ENCODE measurements around the gene SPACA4.
A peak's percentile ranks its signal among the peaks of the same experiment; 100 is the strongest.

SPACA4 gene

GRCh38 chr19:48598996-48599700, 7.4 kb upstream of the SPACA4 start:
- FAIRE-seq, result no peak

- no peak for FAIRE-seq
Observed at GRCh38 chr19:48600679-48601417, 5.7 kb upstream of the SPACA4 start.

DNA sequence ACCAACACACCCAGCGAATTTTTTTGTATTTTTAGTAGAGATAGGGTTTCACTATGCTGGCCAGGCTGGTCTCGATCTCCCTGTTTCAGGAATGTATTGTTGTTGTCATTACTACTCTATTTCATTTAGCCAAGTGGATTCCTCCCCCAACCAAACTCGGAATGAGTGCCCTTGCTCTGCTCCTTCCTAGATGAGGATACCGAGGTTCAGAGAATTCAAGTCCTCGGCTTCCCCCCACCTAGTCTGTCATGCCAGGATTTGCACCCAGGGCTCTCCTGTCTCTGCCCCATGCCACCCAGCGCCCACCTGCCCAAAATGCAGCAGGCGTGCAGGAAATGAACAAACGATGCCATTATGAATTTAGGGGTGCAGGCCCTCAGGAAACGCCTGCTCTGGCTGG, 3.5 kb upstream of the SPACA4 start:
- FAIRE-seq, result no peak

DNA sequence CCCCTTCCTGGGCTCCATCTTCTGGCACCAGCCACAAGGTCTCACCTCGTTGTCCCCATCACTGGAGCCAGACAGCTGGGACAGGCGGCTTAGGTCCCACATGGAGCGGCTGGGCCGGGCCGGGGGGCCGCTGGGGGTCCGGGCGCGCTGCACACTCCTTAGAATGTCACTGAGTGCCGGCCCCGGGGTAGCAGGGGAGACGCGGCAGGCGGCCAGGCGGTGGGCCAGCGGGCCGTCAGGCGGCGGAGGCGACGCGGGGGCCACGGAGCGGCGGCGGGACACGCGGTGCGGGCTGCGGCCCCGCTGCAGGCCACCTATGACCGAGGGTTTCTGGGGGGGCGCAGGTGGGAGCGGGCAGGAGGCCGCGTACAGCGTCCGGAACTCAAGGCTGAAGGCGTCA, 3.1 kb upstream of the SPACA4 start:
- FAIRE-seq, result no peak

- FAIRE-seq, result no peak
Observed at GRCh38 chr19:48603850-48604249, 2.7 kb upstream of the SPACA4 start.

DNA sequence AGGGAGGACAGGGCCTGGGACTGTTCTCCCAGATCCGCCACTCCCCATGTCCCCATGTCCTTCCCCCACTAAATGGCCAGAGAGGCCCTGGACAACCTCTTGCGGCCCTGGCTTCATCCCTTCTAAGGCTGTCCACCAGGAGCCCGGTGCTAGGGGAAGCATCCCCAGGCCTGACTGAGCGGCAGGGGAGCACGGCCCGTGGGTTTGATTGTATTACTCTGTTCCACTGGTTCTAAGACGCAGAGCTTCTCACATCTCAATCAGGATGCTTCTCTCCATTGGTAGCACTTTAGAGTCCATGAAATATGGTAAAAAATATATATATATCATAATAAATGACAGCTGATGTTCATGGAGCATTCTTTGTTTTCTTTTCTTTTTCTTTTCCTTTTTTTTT, 815 bp downstream of the SPACA4 start:
- FAIRE-seq, result no peak

GRCh38 chr19:48608798-48609263, 2.3 kb downstream of the SPACA4 start:
- FAIRE-seq, result no peak

- no peak for FAIRE-seq
Observed at GRCh38 chr19:48609571-48610108, 3.1 kb downstream of the SPACA4 start.

DNA sequence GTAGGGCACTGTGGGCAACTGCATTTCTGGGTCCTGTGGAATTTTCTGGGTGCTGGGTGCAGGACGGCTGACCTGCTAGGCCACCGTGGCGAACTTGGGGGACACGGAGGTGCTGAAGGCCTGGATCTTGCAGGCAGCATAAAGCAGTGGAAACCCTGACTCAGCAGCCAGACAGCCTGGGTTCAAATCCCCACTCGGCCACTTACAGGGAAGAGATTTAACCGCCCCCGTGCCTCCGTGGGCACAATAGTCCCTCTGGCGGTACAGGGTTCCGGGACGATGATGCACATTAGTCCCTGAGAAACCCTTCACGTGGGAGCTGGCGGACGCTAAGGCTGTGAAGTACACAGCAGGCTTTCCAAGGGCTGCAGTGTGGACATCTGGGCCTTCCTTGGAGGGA, 5.3 kb downstream of the SPACA4 start:
- FAIRE-seq, result no peak

GRCh38 chr19:48613024-48613851, 6.7 kb downstream of the SPACA4 start:
- no peak for FAIRE-seq

GRCh38 chr19:48613852-48614435, 7.4 kb downstream of the SPACA4 start:
- no peak for FAIRE-seq

- FAIRE-seq, result no peak
Observed at GRCh38 chr19:48614436-48615230, 8.1 kb downstream of the SPACA4 start, which contains the start of gene FAM83E. Gene FAM83E (minus strand): TSS chr19:48615076. CDS start chr19:48613372, 1,704 bp downstream.

DNA sequence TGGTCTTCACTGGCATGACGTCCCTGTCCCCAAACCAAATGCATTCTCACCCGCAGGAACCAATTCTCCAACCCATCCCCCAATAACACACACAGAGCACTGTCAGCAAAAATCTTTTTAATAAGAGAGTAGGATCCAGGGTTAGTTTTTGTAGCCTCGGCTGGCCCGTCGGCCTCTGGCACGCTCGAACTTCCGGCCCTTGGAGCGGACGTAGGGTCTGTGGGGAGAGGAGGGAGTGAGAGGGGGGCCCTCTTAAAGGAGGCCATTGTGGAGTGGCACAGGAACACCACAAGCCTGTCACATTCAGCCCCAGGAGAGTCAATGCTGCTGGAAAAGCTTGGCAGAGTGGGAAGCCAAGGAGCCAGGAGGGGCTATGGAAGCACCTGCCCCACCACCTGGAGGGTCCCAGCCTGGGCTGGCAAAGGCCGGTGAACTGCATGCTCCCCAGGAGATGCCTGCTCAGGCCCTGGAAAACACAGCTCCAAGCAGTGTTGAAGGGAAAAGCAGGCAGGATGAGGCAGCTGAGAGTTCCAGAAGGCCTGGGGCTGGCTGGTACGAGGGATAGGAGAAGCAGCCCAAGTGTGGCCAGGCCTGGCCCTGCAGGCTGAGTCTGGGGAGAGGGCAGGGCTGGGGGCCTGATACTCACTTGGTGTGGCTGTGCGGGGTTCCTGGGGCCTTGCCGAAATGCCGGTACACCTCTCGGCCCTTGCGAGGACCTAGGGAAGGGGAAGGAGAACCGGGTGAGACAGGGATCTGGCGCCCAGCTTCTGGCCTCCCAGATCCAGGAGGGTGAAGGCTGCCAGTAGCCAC, 8.9 kb downstream of the SPACA4 start:
- FAIRE-seq, result no peak

- no peak for FAIRE-seq
Observed at GRCh38 chr19:48616041-48616436, 9.5 kb downstream of the SPACA4 start.

GRCh38 chr19:48616491-48617056, 10.0 kb downstream of the SPACA4 start:
- no peak for FAIRE-seq

GRCh38 chr19:48617146-48617937, 10.8 kb downstream of the SPACA4 start:
- no peak for FAIRE-seq

DNA sequence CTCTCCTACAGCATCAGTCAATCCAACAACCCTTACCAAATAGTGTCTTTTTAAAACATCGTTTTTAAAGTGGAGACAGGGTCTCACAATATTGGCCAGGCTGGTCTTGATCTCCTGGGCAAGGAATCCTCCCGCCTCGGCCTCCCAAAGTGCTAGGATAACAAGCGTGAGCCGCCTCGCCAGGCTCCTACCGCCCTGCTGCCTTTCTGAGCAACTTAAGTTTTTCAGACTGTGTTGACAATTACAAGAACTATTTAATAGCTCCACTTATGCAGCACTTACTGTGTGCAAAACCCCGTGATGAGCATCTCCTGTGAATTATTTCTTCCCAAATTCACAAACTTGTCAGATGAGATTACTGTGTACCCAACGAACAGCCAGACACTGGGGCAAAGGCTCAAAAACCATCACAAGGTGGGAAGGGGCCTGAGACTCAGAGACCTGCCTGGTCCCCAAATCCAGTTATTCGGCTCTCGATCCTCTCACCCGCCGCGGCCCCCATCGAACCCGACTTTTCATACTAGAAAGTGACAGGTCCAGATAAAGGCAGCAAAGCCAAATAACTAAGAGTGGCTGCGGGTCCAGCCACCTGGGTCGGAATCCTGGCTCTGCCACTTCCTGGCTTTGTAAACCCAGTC, 11.9 kb downstream of the SPACA4 start:
- no peak for FAIRE-seq

DNA sequence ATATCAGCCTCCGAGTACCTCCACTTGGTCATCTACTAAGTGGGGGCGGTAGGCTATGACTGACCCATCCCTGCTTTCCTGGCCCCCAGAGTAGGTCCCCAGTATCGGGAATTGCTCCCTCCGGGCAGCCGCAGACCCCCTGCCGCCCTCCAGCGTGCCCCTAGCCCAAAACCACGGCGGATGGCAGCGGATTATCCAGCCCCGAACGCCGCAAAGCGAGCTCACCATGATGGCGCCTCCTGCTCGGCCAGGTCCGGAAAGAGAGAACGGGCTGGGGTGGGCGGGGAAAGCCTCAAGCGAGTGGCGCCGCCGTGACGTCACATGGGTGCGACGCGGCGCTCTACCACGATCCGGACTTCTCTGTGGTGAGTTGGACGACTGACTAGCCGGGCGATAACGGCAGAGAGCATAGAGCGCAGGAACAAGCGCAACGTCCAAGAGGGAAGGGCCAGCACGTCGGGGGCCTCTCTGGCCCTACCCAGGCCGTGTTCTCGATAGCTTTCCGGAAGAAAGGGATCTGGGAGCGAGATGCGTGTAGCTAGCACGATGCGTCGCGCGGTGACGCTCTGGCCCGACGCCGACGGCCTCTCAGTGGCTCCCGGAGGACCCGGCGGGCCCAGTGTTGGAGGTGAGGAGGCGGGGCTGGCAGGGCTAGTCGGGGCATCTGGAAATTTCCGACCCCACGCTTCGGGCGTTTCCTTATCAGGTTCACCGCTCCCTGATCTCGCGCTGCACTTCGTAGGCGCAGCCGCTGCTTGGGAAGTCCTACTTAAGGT, 12.6 kb downstream of the SPACA4 start, which contains the start of the genes RPL18 and SPHK2:
Gene RPL18 (minus strand): TSS at position 263 of the 776 bp plus-strand sequence. CDS start 35 bp downstream, at position 228.
Gene SPHK2 (plus strand): TSS at position 591 of the 776 bp plus-strand sequence. CDS start 1,009 bp downstream, outside the sequence.
- FAIRE-seq, result peak; percentile 96
